Ishikawa (cell line): Measurements from ENCODE around the gene LAMTOR2.

Source experiments
- CEBPB ChIP-seq: IDR thresholded peaks from 2 replicates; pipeline ENCODE4 v1.6.1; 2012
- CREB1 ChIP-seq: IDR thresholded peaks from 2 replicates; pipeline ENCODE4 v1.6.1; 2012; ENCODE audit warnings: low read depth
- EGR1 ChIP-seq: IDR thresholded peaks from 2 replicates; pipeline ENCODE4 v1.6.1; 2012
- EP300 ChIP-seq: IDR thresholded peaks from 2 replicates; pipeline ENCODE4 v1.6.1; 2012; ENCODE audit warnings: borderline replicate concordance
- FOXM1 ChIP-seq: IDR thresholded peaks from 2 replicates; pipeline ENCODE4 v1.6.1; 2012; ENCODE audit warnings: low read depth, borderline replicate concordance
- NFIC ChIP-seq: IDR thresholded peaks from 2 replicates; pipeline ENCODE4 v1.6.1; 2012
- RAD21 ChIP-seq: IDR thresholded peaks from 2 replicates; pipeline ENCODE4 v1.6.1; 2012; ENCODE audit warnings: low read depth
- TAF1 ChIP-seq: IDR thresholded peaks from 2 replicates; pipeline ENCODE4 v1.6.1; 2012; ENCODE audit warnings: low read depth, mild to moderate bottlenecking
- TCF12 ChIP-seq: IDR thresholded peaks from 2 replicates; pipeline ENCODE4 v1.6.1; 2012; ENCODE audit warnings: low read depth
- TEAD4 ChIP-seq: IDR thresholded peaks from 2 replicates; pipeline ENCODE4 v1.6.1; 2012
- YY1 ChIP-seq: IDR thresholded peaks from 2 replicates; pipeline ENCODE4 v1.6.1; 2012; ENCODE audit warnings: low read depth
- ZBTB7A ChIP-seq: IDR thresholded peaks from 2 replicates; pipeline ENCODE4 v1.6.1; 2012; ENCODE audit warnings: low read depth
- TF ChIP-seq, protein P1 (sequence below): IDR thresholded peaks from 2 replicates; pipeline ENCODE4 v1.6.1; 2012; ENCODE audit warnings: low read depth, mild to moderate bottlenecking
- TF ChIP-seq, protein P2 (sequence below): IDR thresholded peaks from 2 replicates; pipeline ENCODE4 v1.6.1; 2012
- TF ChIP-seq, protein P3 (sequence below): IDR thresholded peaks from 2 replicates; pipeline ENCODE4 v1.6.1; 2012

Gene LAMTOR2

DNA sequence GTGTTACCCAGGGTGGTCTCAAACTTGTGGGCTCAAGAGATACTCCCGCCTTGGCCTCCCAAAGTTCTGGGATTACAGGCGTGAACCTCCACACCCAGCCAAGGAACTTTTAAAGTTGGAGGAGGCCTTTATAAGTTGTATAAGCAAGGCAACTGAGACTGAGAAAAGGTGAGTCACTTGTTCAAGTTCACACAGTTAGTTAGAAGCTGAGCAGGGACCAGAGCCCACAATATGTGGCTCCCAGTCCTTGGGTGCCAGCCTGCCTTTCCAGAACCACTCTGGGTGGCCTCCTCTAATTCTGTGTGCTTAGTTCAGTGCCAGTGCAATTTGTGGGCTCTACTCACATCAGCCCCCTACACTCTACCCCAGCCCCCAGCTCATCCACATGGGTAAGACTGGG lies 10.0 kb downstream of the LAMTOR2 start:
- TF ChIP-seq EP300: no peak
- no peak for TF ChIP-seq ZBTB7A
- TF ChIP-seq CEBPB: no peak
- TF ChIP-seq FOXM1: no peak
- TF ChIP-seq TCF12: no peak
- TF ChIP-seq TEAD4: no peak
- TF ChIP-seq CREB1: no peak
- no peak for TF ChIP-seq YY1
- TF ChIP-seq, protein P1, sequence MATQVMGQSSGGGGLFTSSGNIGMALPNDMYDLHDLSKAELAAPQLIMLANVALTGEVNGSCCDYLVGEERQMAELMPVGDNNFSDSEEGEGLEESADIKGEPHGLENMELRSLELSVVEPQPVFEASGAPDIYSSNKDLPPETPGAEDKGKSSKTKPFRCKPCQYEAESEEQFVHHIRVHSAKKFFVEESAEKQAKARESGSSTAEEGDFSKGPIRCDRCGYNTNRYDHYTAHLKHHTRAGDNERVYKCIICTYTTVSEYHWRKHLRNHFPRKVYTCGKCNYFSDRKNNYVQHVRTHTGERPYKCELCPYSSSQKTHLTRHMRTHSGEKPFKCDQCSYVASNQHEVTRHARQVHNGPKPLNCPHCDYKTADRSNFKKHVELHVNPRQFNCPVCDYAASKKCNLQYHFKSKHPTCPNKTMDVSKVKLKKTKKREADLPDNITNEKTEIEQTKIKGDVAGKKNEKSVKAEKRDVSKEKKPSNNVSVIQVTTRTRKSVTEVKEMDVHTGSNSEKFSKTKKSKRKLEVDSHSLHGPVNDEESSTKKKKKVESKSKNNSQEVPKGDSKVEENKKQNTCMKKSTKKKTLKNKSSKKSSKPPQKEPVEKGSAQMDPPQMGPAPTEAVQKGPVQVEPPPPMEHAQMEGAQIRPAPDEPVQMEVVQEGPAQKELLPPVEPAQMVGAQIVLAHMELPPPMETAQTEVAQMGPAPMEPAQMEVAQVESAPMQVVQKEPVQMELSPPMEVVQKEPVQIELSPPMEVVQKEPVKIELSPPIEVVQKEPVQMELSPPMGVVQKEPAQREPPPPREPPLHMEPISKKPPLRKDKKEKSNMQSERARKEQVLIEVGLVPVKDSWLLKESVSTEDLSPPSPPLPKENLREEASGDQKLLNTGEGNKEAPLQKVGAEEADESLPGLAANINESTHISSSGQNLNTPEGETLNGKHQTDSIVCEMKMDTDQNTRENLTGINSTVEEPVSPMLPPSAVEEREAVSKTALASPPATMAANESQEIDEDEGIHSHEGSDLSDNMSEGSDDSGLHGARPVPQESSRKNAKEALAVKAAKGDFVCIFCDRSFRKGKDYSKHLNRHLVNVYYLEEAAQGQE: no peak

DNA sequence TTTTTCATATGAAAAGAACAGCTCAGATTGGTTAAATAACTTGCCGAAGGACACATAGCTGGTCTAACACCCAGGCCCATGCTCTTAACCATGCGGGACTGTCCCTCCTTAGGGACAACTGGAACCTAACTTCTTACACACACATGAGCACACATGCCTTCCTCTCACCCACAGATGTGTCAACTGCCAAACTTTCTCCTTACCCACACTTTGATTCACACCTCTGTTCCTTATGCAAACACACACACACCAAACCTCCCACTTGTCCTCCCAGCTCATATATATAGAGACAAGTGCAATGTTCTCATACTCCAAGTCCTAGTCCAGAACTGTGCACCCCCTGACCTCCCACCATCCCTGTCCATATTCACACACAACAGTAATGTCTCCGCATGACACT lies 10.6 kb downstream of the LAMTOR2 start:
- TF ChIP-seq NFIC (no peak), EGR1 (no peak), EP300 (no peak), RAD21 (no peak), YY1 (no peak), TAF1 (no peak), TCF12 (no peak), TEAD4 (no peak), CEBPB (no peak), CREB1 (no peak), FOXM1 (no peak), ZBTB7A (no peak)
- TF ChIP-seq, protein P2, sequence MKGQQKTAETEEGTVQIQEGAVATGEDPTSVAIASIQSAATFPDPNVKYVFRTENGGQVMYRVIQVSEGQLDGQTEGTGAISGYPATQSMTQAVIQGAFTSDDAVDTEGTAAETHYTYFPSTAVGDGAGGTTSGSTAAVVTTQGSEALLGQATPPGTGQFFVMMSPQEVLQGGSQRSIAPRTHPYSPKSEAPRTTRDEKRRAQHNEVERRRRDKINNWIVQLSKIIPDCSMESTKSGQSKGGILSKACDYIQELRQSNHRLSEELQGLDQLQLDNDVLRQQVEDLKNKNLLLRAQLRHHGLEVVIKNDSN: no peak
- TF ChIP-seq, protein P3, sequence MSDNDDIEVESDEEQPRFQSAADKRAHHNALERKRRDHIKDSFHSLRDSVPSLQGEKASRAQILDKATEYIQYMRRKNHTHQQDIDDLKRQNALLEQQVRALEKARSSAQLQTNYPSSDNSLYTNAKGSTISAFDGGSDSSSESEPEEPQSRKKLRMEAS: no peak
- TF ChIP-seq, protein P1: no peak

DNA sequence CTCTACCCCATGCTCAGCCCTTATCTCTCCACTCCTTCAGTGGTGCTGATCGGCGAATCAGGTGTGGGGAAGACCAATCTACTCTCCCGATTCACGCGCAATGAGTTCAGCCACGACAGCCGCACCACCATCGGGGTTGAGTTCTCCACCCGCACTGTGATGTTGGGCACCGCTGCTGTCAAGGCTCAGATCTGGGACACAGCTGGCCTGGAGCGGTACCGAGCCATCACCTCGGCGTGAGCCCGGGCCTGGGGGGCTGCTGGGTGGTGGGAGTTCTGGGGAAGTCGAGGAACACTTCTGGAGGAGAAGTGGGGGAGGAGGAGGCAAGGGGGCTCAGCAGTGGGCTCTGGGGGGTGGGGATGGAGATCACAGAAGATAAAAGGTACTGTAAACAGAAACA lies 11.3 kb downstream of the LAMTOR2 start:
- no peak for TF ChIP-seq NFIC
- TF ChIP-seq EP300: no peak
- no peak for TF ChIP-seq TAF1
- no peak for TF ChIP-seq TCF12
- TF ChIP-seq, protein P2: no peak
- TF ChIP-seq, protein P3: no peak
- no peak for TF ChIP-seq CREB1
- TF ChIP-seq EGR1: no peak
- TF ChIP-seq, protein P1: no peak
- no peak for TF ChIP-seq TEAD4
- TF ChIP-seq CEBPB: no peak
- TF ChIP-seq ZBTB7A: no peak
- TF ChIP-seq YY1: no peak
- TF ChIP-seq FOXM1: no peak
- no peak for TF ChIP-seq RAD21

DNA sequence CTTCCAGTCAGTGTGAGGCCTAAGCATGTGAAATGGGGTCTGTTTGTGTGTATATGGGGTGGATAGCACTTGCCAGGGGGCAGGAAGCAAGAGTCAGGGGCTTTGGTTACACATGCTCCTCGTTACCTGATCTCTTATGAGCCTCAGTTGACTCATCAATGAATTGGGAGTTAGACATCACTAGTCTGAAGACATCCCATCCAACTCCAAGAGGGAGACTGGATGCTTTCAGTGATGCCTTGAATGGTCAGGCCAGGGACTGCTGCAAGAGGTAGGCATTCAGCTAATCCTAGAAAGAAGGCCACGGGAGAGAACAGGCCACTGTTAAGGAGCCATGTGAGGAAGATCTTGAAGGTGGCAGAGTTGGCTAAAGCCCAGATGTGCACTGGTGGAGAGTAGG lies 12.7 kb downstream of the LAMTOR2 start:
- no peak for TF ChIP-seq CREB1
- TF ChIP-seq, protein P3: no peak
- TF ChIP-seq, protein P2: no peak
- no peak for TF ChIP-seq RAD21
- no peak for TF ChIP-seq TCF12
- no peak for TF ChIP-seq YY1
- no peak for TF ChIP-seq TAF1
